MCF 10A (cell line): ENCODE measurements around the gene PTPRK. TPM values are rescaled to one million over a fixed set of nuclear protein-coding genes. Genes with fewer than 3 reads are reported as not detected.
"Not testable (repeated sequence)": the region's sequence is repeated elsewhere in the genome, so short reads cannot be mapped to it uniquely, and the experiment has no call there.

ENCODE experiments used
- BruUV-seq: library from RNA; stranded (reverse); fragments of 400-500 nt; replicated peaks from 2 replicates; lab custom pipeline; 2021; lab: Mats Ljungman, UMichigan
- CTCF ChIA-PET: fragments of 300-600 bp; sonication (Branson Sonifier 250); formaldehyde crosslinking; extraction: SDS; loops from one replicate; lab custom pipeline; 2021; ENCODE audit warnings: antibody characterized with exemption, inconsistent platforms; lab: Yijun Ruan, JAX
- POLR2A ChIA-PET: fragments of 300-600, 350-650 bp; sonication (Branson Sonifier 250); formaldehyde crosslinking; extraction: SDS; loops from one replicate; lab custom pipeline; 2020; ENCODE audit warnings: antibody characterized with exemption, inconsistent platforms; lab: Yijun Ruan, JAX
- DNase-seq: peaks from one replicate; pipeline ENCODE4 v3.0.0-alpha.2; 2018; ENCODE audit not compliant: unreplicated experiment
- H3K27ac Mint-ChIP-seq: one replicate; pipeline ENCODE4 v1.8.0; 2022; ENCODE audit warnings: mild to moderate bottlenecking, low read depth, mixed read lengths; ENCODE audit not compliant: unreplicated experiment
- H3K27me3 Mint-ChIP-seq: one replicate; pipeline ENCODE4 v1.8.0; 2022; ENCODE audit warnings: mixed read lengths; ENCODE audit not compliant: insufficient read depth, unreplicated experiment
- H3K36me3 Mint-ChIP-seq: one replicate; pipeline ENCODE4 v1.8.0; 2022; ENCODE audit warnings: mild to moderate bottlenecking, moderate library complexity, mixed read lengths; ENCODE audit not compliant: insufficient read depth, unreplicated experiment
- H3K4me1 Mint-ChIP-seq: one replicate; pipeline ENCODE4 v1.8.0; 2022; ENCODE audit warnings: mixed read lengths; ENCODE audit not compliant: insufficient read depth, unreplicated experiment
- H3K4me3 Mint-ChIP-seq: one replicate; pipeline ENCODE4 v1.8.0; 2022; ENCODE audit warnings: mild to moderate bottlenecking, moderate library complexity, mixed read lengths; ENCODE audit not compliant: unreplicated experiment
- H3K9me3 Mint-ChIP-seq: one replicate; pipeline ENCODE4 v1.8.0; 2022; ENCODE audit warnings: mixed read lengths; ENCODE audit not compliant: unreplicated experiment
- CTCF ChIP-seq: fragments of 200-600 bp; IDR thresholded peaks from one replicate; pipeline ENCODE4 v1.8.0; 2022; ENCODE audit warnings: antibody characterized with exemption, mild to moderate bottlenecking; ENCODE audit not compliant: unreplicated experiment
- intact Hi-C: fragments of 100-400 bp; cut with micrococcal nuclease; formaldehyde crosslinking; loops from 2 replicates; pipeline ENCODE4 v1.14.1; 2022
- total RNA-seq: library from RNA; stranded (reverse); gene quantifications from 2 replicates; pipeline ENCODE4 v1.2.3, GENCODE V29; 2022

The PTPRK gene
- total RNA-seq, 1 experiment from 2014 or later: 50.2 TPM

- ChIA-PET POLR2A (no interaction called here), CTCF (interaction anchor here (0.6 to 1.0 kb wide), 2 partner anchors 15 to 1640 kb away, joined by 3 to 4 read pairs; no protein-coding TSS in a partner anchor)
- BruUV-seq: no TSS peak
- Mint-ChIP-seq H3K36me3 (no peaks in the 10 kb centered on the region), H3K9me3 (peaks cover 11% of the 10 kb centered on the region), H3K4me1 (peaks cover 12% of the 10 kb centered on the region), H3K27ac (no peak overlapping the region), H3K27me3 (no peaks in the 10 kb centered on the region), H3K4me3 (no peak overlapping the region)
- intact Hi-C loops: no loop called here
- no peak for DNase-seq
- TF ChIP-seq CTCF: no peak
These were observed 585.4 kb downstream of the PTPRK start for GRCh38 chr6:127934956-127935355.

DNA sequence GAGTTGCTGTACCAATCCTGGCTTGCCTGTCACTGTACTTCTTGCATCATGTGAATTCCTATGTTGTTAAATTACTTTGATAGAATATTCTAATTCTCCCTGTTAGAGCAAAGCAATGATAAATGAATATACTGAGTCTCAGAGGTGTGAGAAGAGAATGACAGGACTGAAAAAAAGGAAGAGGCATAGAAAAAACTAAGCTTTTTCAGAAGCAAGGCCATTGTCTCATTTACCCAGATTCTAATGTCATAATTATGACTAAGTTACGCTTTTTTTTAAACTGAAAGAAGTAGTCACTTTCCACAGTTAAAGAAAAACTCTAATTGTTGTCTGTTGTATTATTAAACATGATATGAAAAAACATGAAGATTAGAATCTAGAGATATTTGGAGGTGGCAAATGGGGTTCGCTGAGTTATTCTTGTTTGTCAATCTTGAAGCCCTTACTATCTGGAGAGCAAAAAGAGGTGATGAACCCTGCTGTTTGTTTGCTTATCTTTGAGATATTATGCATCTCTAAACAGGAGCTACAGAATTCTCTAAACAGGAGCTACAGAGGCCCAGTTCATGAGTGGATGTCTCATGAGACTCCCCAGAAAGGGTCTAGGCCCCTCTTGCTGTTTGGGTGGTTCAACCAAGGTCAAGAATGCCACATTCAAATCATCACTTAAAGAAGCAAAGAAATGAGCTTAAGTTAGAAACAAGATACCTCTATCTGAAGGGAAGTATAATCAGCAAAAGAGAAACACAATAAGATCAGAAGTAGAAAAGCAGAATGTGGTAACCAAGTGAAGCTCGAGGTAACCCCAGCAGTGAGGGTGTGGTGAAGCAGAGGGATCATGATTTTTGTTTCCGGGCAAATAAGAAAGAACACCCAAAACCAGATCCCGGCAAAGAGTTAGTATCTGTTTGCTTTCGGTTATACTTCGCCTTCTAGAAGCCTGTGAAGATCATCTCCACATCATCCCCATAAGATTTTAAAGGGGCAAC, 586.3 kb downstream of the PTPRK start:
- Mint-ChIP-seq H3K9me3 (peaks cover 12% of the 10 kb centered on the region), H3K27ac (no peak overlapping the region), H3K4me1 (peaks cover 6% of the 10 kb centered on the region), H3K27me3 (no peaks in the 10 kb centered on the region), H3K4me3 (no peak overlapping the region), H3K36me3 (no peaks in the 10 kb centered on the region)
- CTCF ChIA-PET: interaction anchor here (0.5 to 1.0 kb wide), 2 partner anchors 15 to 19 kb away, joined by 3 read pairs; no protein-coding TSS in a partner anchor
- intact Hi-C loops: no loop called here
- no peak for TF ChIP-seq CTCF
- DNase-seq: no peak
- BruUV-seq: no TSS peak
- POLR2A ChIA-PET: interaction anchor here (0.7 kb wide), 1 partner anchor 79 kb away, joined by 3 read pairs; no protein-coding TSS in a partner anchor

DNA sequence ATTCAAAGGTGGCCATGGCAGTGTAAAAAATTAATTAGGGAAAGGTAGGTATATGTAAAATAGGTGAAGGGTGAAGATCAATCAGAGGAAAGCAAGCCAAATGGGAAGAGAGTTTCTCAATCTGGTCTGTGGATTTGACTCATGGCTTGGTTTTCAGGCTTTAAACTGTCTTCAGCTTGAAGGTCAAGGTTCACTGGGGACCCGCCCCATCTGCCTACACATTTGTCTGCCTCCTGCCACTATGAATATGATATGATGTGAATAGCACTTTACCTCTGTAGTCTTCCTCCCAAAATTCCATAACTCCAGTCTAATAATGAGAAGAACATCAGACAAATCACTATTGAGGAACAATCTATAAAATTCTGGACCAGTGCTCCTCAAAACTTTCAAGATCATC, 587.3 kb downstream of the PTPRK start:
- intact Hi-C loops: no loop called here
- no peaks in the 10 kb centered on the region for H3K27me3 Mint-ChIP-seq
- H3K4me1 Mint-ChIP-seq: no peaks in the 10 kb centered on the region
- TF ChIP-seq CTCF: no peak
- no peak overlapping the region for H3K27ac Mint-ChIP-seq
- no peak for DNase-seq
- H3K36me3 Mint-ChIP-seq: no peaks in the 10 kb centered on the region
- H3K4me3 Mint-ChIP-seq: no peak overlapping the region
- ChIA-PET CTCF (no interaction called here), POLR2A (no interaction called here)
- BruUV-seq: no TSS peak
- peaks cover 19% of the 10 kb centered on the region for H3K9me3 Mint-ChIP-seq

DNA sequence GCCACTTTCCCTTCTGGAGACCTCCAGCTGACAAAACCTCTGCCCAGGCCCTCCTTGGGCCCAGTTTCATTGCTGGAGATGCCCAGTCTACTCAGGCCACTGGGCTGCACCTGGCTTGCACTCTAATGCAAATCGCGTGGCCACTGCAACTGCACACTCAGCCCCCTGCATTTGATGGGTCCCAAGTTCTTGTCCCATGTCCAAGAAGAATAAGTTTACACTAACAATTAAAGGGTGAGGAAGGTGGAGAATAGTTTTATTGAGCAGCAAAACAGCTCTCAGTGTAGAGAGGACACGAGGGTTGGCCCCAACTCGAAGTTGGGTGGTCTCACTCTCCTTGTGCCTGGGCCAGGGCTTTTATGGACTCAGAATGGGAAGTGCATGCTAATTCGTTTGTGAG, 587.7 kb downstream of the PTPRK start:
- TF ChIP-seq CTCF: no peak
- H3K9me3 Mint-ChIP-seq: peaks cover 19% of the 10 kb centered on the region
- BruUV-seq: no TSS peak
- intact Hi-C loops: no loop called here
- H3K36me3 Mint-ChIP-seq: no peaks in the 10 kb centered on the region
- DNase-seq: no peak
- H3K27ac Mint-ChIP-seq: no peak overlapping the region
- no peaks in the 10 kb centered on the region for H3K27me3 Mint-ChIP-seq
- H3K4me3 Mint-ChIP-seq: no peak overlapping the region
- no peaks in the 10 kb centered on the region for H3K4me1 Mint-ChIP-seq
- ChIA-PET CTCF (no interaction called here), POLR2A (no interaction called here)

DNA sequence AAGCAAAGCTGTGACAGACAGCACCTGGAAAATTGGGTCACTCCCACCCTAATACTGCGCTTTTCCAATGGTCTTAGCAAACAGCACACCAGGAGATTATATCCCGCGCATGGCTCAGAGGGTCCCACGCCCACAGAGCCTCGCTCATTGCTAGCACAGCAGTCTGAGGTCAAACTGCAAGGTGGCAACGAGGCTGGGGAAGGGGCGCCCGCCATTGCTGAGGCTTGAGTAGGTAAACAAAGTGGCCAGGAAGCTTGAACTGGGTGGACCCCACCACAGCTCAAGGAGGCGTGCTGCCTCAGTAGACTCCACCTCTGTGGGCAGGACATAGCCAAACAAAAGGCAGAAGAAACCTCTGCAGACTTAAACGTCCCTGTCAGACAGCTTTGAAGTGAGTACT, 594.0 kb downstream of the PTPRK start:
- H3K27me3 Mint-ChIP-seq, POLR2A ChIA-PET, DNase-seq, H3K36me3 Mint-ChIP-seq, BruUV-seq, H3K27ac Mint-ChIP-seq, H3K4me3 Mint-ChIP-seq, intact Hi-C loops, H3K9me3 Mint-ChIP-seq: not testable (repeated sequence)
- peaks cover 11% of the 10 kb centered on the region for H3K4me1 Mint-ChIP-seq
- CTCF ChIA-PET: interaction anchor here (0.6 kb wide), 1 partner anchor 311 kb away, joined by 6 read pairs; no protein-coding TSS in a partner anchor
